Measurements from ENCODE around the gene IFITM1.

Gene IFITM1

GRCh38 chr11:294780-295179 lies 19.1 kb upstream of the IFITM1 start:
- no peak for DNase-seq

- DNase-seq: no peak
Observed at GRCh38 chr11:295351-296170, 18.3 kb upstream of the IFITM1 start.

- no peak for DNase-seq
Observed at GRCh38 chr11:296171-297050, 17.4 kb upstream of the IFITM1 start.

GRCh38 chr11:297051-297585 lies 16.7 kb upstream of the IFITM1 start:
- no peak for DNase-seq

GRCh38 chr11:297586-298405 lies 16.0 kb upstream of the IFITM1 start:
- peak; percentile 95 for DNase-seq

- no peak for DNase-seq
Observed at GRCh38 chr11:298406-299065, 15.3 kb upstream of the IFITM1 start.

- no peak for DNase-seq
Observed at GRCh38 chr11:299081-299891, 14.6 kb upstream of the IFITM1 start, which contains the start of gene IFITM5. TSS of gene IFITM5 (minus strand) at chr11:299526. CDS start at chr11:299490, 36 bp downstream.

- DNase-seq: peak; percentile 24
Observed at GRCh38 chr11:299951-300735, 13.7 kb upstream of the IFITM1 start.

- DNase-seq: no peak
Observed at GRCh38 chr11:303363-303762, 10.5 kb upstream of the IFITM1 start.

- no peak for DNase-seq
Observed at GRCh38 chr11:304061-304506, 9.8 kb upstream of the IFITM1 start.

GRCh38 chr11:304915-305843 lies 8.7 kb upstream of the IFITM1 start:
- DNase-seq: peak; percentile 85

- no peak for DNase-seq
Observed at GRCh38 chr11:305844-306211, 8.0 kb upstream of the IFITM1 start.

- no peak for DNase-seq
Observed at GRCh38 chr11:306645-307371, 7.0 kb upstream of the IFITM1 start.

- peak; percentile 92 for DNase-seq
Observed at GRCh38 chr11:307766-308708, 5.8 kb upstream of the IFITM1 start, which contains the start of gene IFITM2. TSS of gene IFITM2 (plus strand) at chr11:307816. CDS start at chr11:308193, 377 bp downstream.

GRCh38 chr11:308740-309665 lies 4.8 kb upstream of the IFITM1 start:
- DNase-seq: peak; percentile 45

All from OCI-M1 (cell line).